GM18507 (cell line): ENCODE measurements around the gene MORN2.
A peak's percentile ranks its signal among the peaks of the same experiment; 100 is the strongest.
"Not testable (repeated sequence)": the region's sequence is repeated elsewhere in the genome, so short reads cannot be mapped to it uniquely, and the experiment has no call there.

Experiments used
- DNase-seq: peaks from one replicate; pipeline ENCODE4 v3.0.0; 2011; ENCODE audit warnings: low read depth; ENCODE audit not compliant: insufficient read length; ENCODE audit errors: extremely low spot score
- FAIRE-seq: peaks from 2 replicates; lab custom pipeline; 2011; peaks lifted over from hg19 to GRCh38; lab: Jason Lieb, UNC

Gene MORN2

GRCh38 chr2:38875576-38876367 lies at the start of gene MORN2, which contains the start of gene DHX57:
Gene MORN2 (plus strand): TSS chr2:38875976.
Gene DHX57 (minus strand): TSS chr2:38875934. CDS start chr2:38868405, 7,529 bp downstream.
- peak; percentile 89 for FAIRE-seq
- DNase-seq, result peak; percentile 91

GRCh38 chr2:38827539-38828145 lies 48.1 kb upstream of the MORN2 start:
- DNase-seq, FAIRE-seq: not testable (repeated sequence)

- FAIRE-seq, result no peak
- DNase-seq, result no peak
Observed at GRCh38 chr2:38828460-38828859, 47.3 kb upstream of the MORN2 start.

- FAIRE-seq (no peak), DNase-seq (no peak)
Observed at GRCh38 chr2:38829971-38830370, 45.8 kb upstream of the MORN2 start.

- FAIRE-seq (no peak), DNase-seq (no peak)
Observed at GRCh38 chr2:38830526-38831159, 45.1 kb upstream of the MORN2 start.

GRCh38 chr2:38835015-38835601 lies 40.7 kb upstream of the MORN2 start:
- peak; percentile 24 for FAIRE-seq

GRCh38 chr2:38835990-38836389 lies 39.8 kb upstream of the MORN2 start:
- DNase-seq, result no peak
- FAIRE-seq, result peak; percentile 55

More at GRCh38 chr2:38835015-38835601, 40.7 kb upstream of the MORN2 start:
- no peak for DNase-seq

GRCh38 chr2:38836791-38837190 lies 39.0 kb upstream of the MORN2 start:
- no peak for DNase-seq
- no peak for FAIRE-seq

- FAIRE-seq (peak; percentile 83), DNase-seq (no peak)
Observed at GRCh38 chr2:38850045-38850444, 25.7 kb upstream of the MORN2 start.

GRCh38 chr2:38856165-38856564 lies 19.6 kb upstream of the MORN2 start:
- FAIRE-seq, result no peak
- no peak for DNase-seq

- DNase-seq, result no peak
Observed at GRCh38 chr2:38862476-38862875, 13.3 kb upstream of the MORN2 start.

GRCh38 chr2:38863061-38863695 lies 12.6 kb upstream of the MORN2 start:
- DNase-seq, result no peak
- FAIRE-seq, result peak; percentile 47

More at GRCh38 chr2:38862476-38862875, 13.3 kb upstream of the MORN2 start:
- FAIRE-seq, result no peak

GRCh38 chr2:38866773-38867443 lies 8.9 kb upstream of the MORN2 start:
- DNase-seq, result no peak
- no peak for FAIRE-seq

- no peak for FAIRE-seq
- DNase-seq, result no peak
Observed at GRCh38 chr2:38871432-38871831, 4.3 kb upstream of the MORN2 start.

GRCh38 chr2:38873763-38874162 lies 2.0 kb upstream of the MORN2 start:
- FAIRE-seq, result no peak
- no peak for DNase-seq

- DNase-seq (no peak), FAIRE-seq (no peak)
Observed at GRCh38 chr2:38875227-38875575, 575 bp upstream of the MORN2 start.

- FAIRE-seq, result no peak
- no peak for DNase-seq
Observed at GRCh38 chr2:38876407-38876806, 631 bp downstream of the MORN2 start.

- FAIRE-seq, result no peak
Observed at GRCh38 chr2:38886063-38886462, 10.3 kb downstream of the MORN2 start.

GRCh38 chr2:38887347-38887746 lies 11.6 kb downstream of the MORN2 start:
- DNase-seq, result no peak
- no peak for FAIRE-seq

More at GRCh38 chr2:38886063-38886462, 10.3 kb downstream of the MORN2 start:
- no peak for DNase-seq
